Measurements from ENCODE around the gene GALNT12. TPM values are rescaled to one million over a fixed set of nuclear protein-coding genes. Genes with fewer than 3 reads are reported as not detected.

GALNT12 gene
- total and polyA plus RNA-seq, 2 experiments from 2014 or later = 13.9 to 16.4 TPM

DNA sequence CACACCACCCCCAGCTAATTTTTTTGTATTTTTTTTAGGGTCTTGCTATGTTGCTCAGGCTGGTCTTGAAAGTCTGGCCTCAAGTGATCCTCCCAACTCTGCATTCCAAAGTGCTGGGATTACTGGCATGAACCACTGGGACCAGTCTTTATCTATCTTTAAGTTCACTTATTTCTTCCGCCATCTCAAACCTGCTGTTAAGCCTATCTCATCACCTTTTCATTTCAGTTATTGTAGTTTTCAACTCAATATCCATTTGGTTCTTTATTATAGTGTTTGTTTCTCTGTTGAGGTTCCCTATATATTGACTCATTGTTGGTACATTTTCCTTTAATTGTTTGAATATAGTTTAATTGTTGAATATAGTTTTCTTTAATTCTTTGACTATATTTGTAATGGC is 48.1 kb downstream of the GALNT12 start:
- WGBS (ENCODE audit: low lambda C conversion rate, missing lambda C conversion rate) = 96% methylated on average over 1 of the region's 1 CpG
- DNase-seq (ENCODE audit: low spot score) = no peak
- no peak overlapping the region for H3K4me2 ChIP-seq
- H3K4me3 ChIP-seq = no peak overlapping the region
- no peak overlapping the region for H2AFZ ChIP-seq
- H3K4me1 ChIP-seq (ENCODE audit: insufficient read depth) = no peaks in the 10 kb centered on the region
- no peaks in the 10 kb centered on the region for H3K27me3 ChIP-seq
- H3K27ac ChIP-seq = no peak overlapping the region
- no peaks in the 10 kb centered on the region for H4K20me1 ChIP-seq (ENCODE audit: insufficient read depth, poor library complexity, severe bottlenecking)
- H3K9me2 ChIP-seq (replicated peaks; ENCODE audit: insufficient read depth) = no peaks in the 10 kb centered on the region
- TF ChIP-seq EZH2 (IDR thresholded peaks at IDR 0.05; ENCODE audit: borderline replicate concordance) (no peak), EZH2phosphoT487 (IDR thresholded peaks at IDR 0.05; ENCODE audit: low read depth, severe bottlenecking, unreplicated experiment) (no peak)
- TF ChIP-seq, protein P1, sequence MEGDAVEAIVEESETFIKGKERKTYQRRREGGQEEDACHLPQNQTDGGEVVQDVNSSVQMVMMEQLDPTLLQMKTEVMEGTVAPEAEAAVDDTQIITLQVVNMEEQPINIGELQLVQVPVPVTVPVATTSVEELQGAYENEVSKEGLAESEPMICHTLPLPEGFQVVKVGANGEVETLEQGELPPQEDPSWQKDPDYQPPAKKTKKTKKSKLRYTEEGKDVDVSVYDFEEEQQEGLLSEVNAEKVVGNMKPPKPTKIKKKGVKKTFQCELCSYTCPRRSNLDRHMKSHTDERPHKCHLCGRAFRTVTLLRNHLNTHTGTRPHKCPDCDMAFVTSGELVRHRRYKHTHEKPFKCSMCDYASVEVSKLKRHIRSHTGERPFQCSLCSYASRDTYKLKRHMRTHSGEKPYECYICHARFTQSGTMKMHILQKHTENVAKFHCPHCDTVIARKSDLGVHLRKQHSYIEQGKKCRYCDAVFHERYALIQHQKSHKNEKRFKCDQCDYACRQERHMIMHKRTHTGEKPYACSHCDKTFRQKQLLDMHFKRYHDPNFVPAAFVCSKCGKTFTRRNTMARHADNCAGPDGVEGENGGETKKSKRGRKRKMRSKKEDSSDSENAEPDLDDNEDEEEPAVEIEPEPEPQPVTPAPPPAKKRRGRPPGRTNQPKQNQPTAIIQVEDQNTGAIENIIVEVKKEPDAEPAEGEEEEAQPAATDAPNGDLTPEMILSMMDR (IDR thresholded peaks at IDR 0.05; ENCODE audit: poor library complexity) = no peak
- no peaks in the 10 kb centered on the region for H3K79me2 ChIP-seq
- H3K9me3 ChIP-seq (ENCODE audit: low read depth) = no peaks in the 10 kb centered on the region
- H3K36me3 ChIP-seq (replicated peaks; ENCODE audit: insufficient read depth, low read depth) = no peaks in the 10 kb centered on the region

DNA sequence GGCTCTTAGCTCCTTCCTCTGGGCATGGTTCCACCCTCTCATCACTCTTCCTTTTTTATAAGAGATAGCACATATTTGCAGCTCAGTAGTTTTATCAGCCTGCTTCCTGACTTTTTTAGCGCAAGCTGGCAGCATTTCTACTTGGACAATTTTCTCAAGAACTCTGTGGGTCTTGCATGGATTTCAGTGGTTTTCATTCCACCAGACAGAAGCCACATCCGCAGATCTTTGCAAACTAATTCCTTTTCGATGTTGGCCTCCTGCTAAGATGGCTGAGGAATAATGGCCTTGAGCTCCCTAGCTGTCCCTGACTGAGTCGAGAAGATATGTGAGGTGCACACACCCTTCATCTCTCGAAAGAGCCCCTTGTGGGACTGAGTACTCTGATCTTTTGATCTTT is 49.5 kb downstream of the GALNT12 start:
- H3K79me2 ChIP-seq = no peaks in the 10 kb centered on the region
- WGBS (ENCODE audit: low lambda C conversion rate, missing lambda C conversion rate) = 66% methylated on average over 5 of the region's 5 CpGs
- DNase-seq (ENCODE audit: low spot score) = no peak
- no peak overlapping the region for H3K4me2 ChIP-seq
- TF ChIP-seq EZH2phosphoT487 (IDR thresholded peaks at IDR 0.05; ENCODE audit: low read depth, severe bottlenecking, unreplicated experiment) (no peak), EZH2 (IDR thresholded peaks at IDR 0.05; ENCODE audit: borderline replicate concordance) (no peak)
- TF ChIP-seq, protein P1 (IDR thresholded peaks at IDR 0.05; ENCODE audit: poor library complexity) = no peak
- no peaks in the 10 kb centered on the region for H3K4me1 ChIP-seq (ENCODE audit: insufficient read depth)
- no peaks in the 10 kb centered on the region for H3K27me3 ChIP-seq
- H3K9me2 ChIP-seq (replicated peaks; ENCODE audit: insufficient read depth) = no peaks in the 10 kb centered on the region
- no peak overlapping the region for H2AFZ ChIP-seq
- no peak overlapping the region for H3K4me3 ChIP-seq
- H3K27ac ChIP-seq = no peak overlapping the region
- H3K9me3 ChIP-seq (ENCODE audit: low read depth) = no peaks in the 10 kb centered on the region
- H3K36me3 ChIP-seq (replicated peaks; ENCODE audit: insufficient read depth, low read depth) = no peaks in the 10 kb centered on the region
- H4K20me1 ChIP-seq (ENCODE audit: insufficient read depth, poor library complexity, severe bottlenecking) = no peaks in the 10 kb centered on the region

DNA sequence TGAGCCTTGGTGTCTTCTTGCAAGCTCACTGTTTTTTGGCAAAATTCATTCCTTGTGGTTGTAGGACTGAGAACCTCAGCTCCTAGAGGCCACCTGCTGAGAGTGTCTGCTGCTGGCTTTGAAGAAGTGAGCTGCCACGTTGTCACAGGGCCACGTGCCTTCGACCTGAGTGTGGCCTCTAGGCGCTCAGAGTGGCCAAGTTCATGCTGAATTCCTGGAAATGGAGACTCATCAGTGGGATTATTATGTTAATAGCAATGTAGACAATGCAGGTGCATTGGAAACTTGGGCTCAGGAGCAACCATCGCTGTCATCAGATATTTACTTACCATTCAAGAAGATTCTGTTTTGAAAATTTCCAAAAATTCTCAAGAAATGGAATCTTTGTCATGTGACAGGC is 52.5 kb downstream of the GALNT12 start:
- no peaks in the 10 kb centered on the region for H3K9me3 ChIP-seq (ENCODE audit: low read depth)
- no peaks in the 10 kb centered on the region for H3K36me3 ChIP-seq (replicated peaks; ENCODE audit: insufficient read depth, low read depth)
- no peaks in the 10 kb centered on the region for H4K20me1 ChIP-seq (ENCODE audit: insufficient read depth, poor library complexity, severe bottlenecking)
- no peaks in the 10 kb centered on the region for H3K9me2 ChIP-seq (replicated peaks; ENCODE audit: insufficient read depth)
- H3K4me1 ChIP-seq (ENCODE audit: insufficient read depth) = peaks cover 7% of the 10 kb centered on the region
- H3K27me3 ChIP-seq = no peaks in the 10 kb centered on the region
- H3K79me2 ChIP-seq = no peaks in the 10 kb centered on the region
- no peak overlapping the region for H3K4me3 ChIP-seq
- no peak overlapping the region for H3K4me2 ChIP-seq
- no peak overlapping the region for H3K27ac ChIP-seq
- H2AFZ ChIP-seq = no peak overlapping the region
- no peak for TF ChIP-seq EZH2phosphoT487 (IDR thresholded peaks at IDR 0.05; ENCODE audit: low read depth, severe bottlenecking, unreplicated experiment)
- TF ChIP-seq, protein P1 (IDR thresholded peaks at IDR 0.05; ENCODE audit: poor library complexity) = no peak
- TF ChIP-seq EZH2 (IDR thresholded peaks at IDR 0.05; ENCODE audit: borderline replicate concordance) = no peak
- WGBS (ENCODE audit: low lambda C conversion rate, missing lambda C conversion rate) = 91% methylated on average over 5 of the region's 5 CpGs
- DNase-seq (ENCODE audit: low spot score) = no peak

DNA sequence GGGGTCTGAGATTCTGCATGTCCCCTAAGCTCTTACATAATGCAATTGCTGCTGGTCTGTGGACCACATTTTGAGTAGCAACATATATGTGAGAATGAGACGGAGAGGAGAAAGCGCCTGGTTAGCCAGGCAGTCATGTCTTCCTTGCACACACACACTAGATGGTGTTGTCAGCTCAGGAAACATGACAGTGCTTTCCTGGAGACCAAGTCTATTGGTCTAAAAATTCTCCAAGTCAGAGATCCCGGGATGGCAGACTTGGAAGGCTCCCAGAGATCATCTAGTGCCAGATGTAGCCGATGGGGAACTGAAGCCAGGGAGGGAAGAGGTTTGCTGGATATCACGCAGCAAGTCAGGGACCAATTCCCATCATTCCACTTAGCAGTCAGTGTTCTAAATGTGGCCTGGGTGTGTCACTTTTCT is 53.4 kb downstream of the GALNT12 start:
- no peaks in the 10 kb centered on the region for H3K36me3 ChIP-seq (replicated peaks; ENCODE audit: insufficient read depth, low read depth)
- WGBS (ENCODE audit: low lambda C conversion rate, missing lambda C conversion rate) = 48% methylated on average over 5 of the region's 5 CpGs
- peak overlapping the region; percentile 79 for H3K27ac ChIP-seq
- no peaks in the 10 kb centered on the region for H3K9me3 ChIP-seq (ENCODE audit: low read depth)
- peak; percentile 78 for DNase-seq (ENCODE audit: low spot score)
- H3K79me2 ChIP-seq = no peaks in the 10 kb centered on the region
- no peak for TF ChIP-seq EZH2 (IDR thresholded peaks at IDR 0.05; ENCODE audit: borderline replicate concordance)
- TF ChIP-seq, protein P1 (IDR thresholded peaks at IDR 0.05; ENCODE audit: poor library complexity) = peak; percentile 61
- peaks cover 7% of the 10 kb centered on the region for H3K4me1 ChIP-seq (ENCODE audit: insufficient read depth)
- no peak overlapping the region for H2AFZ ChIP-seq
- H3K27me3 ChIP-seq = no peaks in the 10 kb centered on the region
- no peaks in the 10 kb centered on the region for H3K9me2 ChIP-seq (replicated peaks; ENCODE audit: insufficient read depth)
- no peaks in the 10 kb centered on the region for H4K20me1 ChIP-seq (ENCODE audit: insufficient read depth, poor library complexity, severe bottlenecking)
- no peak overlapping the region for H3K4me3 ChIP-seq
- H3K4me2 ChIP-seq = no peak overlapping the region

Data from hepatocyte (in vitro differentiated cells).